BJ (cell line): Measurements from ENCODE around the gene ABTB1. TPM values are rescaled to one million over a fixed set of nuclear protein-coding genes. Genes with fewer than 3 reads are reported as not detected.

Source experiments
- CTCF ChIA-PET: fragments of 350-600 bp; formaldehyde crosslinking; extraction: SDS; loops from one replicate; lab custom pipeline; 2021; ENCODE audit warnings: antibody characterized with exemption, inconsistent platforms; lab: Yijun Ruan, JAX
- POLR2A ChIA-PET: fragments of 300-600 bp; sonication (Branson Sonifier 250); formaldehyde crosslinking; extraction: SDS; loops from one replicate; lab custom pipeline; 2021; ENCODE audit warnings: antibody characterized with exemption; lab: Charles Lee
- DNase-seq: peaks from one replicate; pipeline ENCODE4 v3.0.0-alpha.2; 2011; ENCODE audit warnings: low read depth
- H3K27me3 ChIP-seq: 2 replicates; pipeline ENCODE4 v1.6.0; 2011; ENCODE audit warnings: low read length; ENCODE audit not compliant: control insufficient read depth, insufficient read depth
- H3K36me3 ChIP-seq: 2 replicates; pipeline ENCODE4 v1.5.1; 2011; ENCODE audit warnings: low read length; ENCODE audit not compliant: control insufficient read depth, insufficient read depth
- H3K4me3 ChIP-seq: 2 replicates; pipeline ENCODE4 v1.5.1; 2011; ENCODE audit warnings: low read depth, mild to moderate bottlenecking, control low read depth, low read length
- CTCF ChIP-seq: IDR thresholded peaks from 2 replicates; pipeline ENCODE4 v1.5.1; 2011; ENCODE audit warnings: low read depth, mild to moderate bottlenecking, control low read depth, inconsistent platforms, low read length, moderate library complexity; ENCODE audit not compliant: insufficient read depth
- polyA plus RNA-seq: library from polyadenylated mRNA; depleted of rRNA; stranded (reverse); fragments of >200 nt; gene quantifications from 2 replicates; pipeline ENCODE4 v1.2.3, GENCODE V29; 2011

The ABTB1 gene
- polyA plus RNA-seq, 1 experiment = 46.5 TPM

GRCh38 chr3:127712881-127713771 is 40.4 kb downstream of the ABTB1 start:
- Histone ChIP-seq H3K4me3 (no peak overlapping the region), H3K27me3 (no peaks in the 10 kb centered on the region), H3K36me3 (peaks cover 9% of the 10 kb centered on the region)
- CTCF ChIA-PET = interaction anchor here (1.2 to 1.6 kb wide), 2 partner anchors 22 to 31 kb away, joined by 3 to 4 read pairs; no protein-coding TSS in a partner anchor
- POLR2A ChIA-PET = no interaction called here
- no peak for DNase-seq
- no peak for TF ChIP-seq CTCF

- no peaks in the 10 kb centered on the region for H3K27me3 ChIP-seq
- peaks cover 9% of the 10 kb centered on the region for H3K36me3 ChIP-seq
- ChIA-PET CTCF (interaction anchor here (1.2 kb wide), 1 partner anchor 30 kb away, joined by 4 read pairs; no protein-coding TSS in a partner anchor), POLR2A (no interaction called here)
- no peak for DNase-seq
- TF ChIP-seq CTCF = no peak
- H3K4me3 ChIP-seq = no peak overlapping the region
Measured at GRCh38 chr3:127714125-127714571, 41.4 kb downstream of the ABTB1 start.

GRCh38 chr3:127714866-127715265 is 42.1 kb downstream of the ABTB1 start:
- CTCF ChIA-PET = interaction anchor here (1.7 kb wide), 1 partner anchor 9 kb away, joined by 5 read pairs; no protein-coding TSS in a partner anchor

GRCh38 chr3:127715532-127715931 is 42.8 kb downstream of the ABTB1 start:
- Histone ChIP-seq H3K4me3 (no peak overlapping the region), H3K27me3 (no peaks in the 10 kb centered on the region), H3K36me3 (peaks cover 14% of the 10 kb centered on the region)
- TF ChIP-seq CTCF = no peak
- no peak for DNase-seq
- ChIA-PET CTCF (interaction anchor here (1.7 kb wide), 1 partner anchor 9 kb away, joined by 5 read pairs; no protein-coding TSS in a partner anchor), POLR2A (no interaction called here)

More at GRCh38 chr3:127714866-127715265, 42.1 kb downstream of the ABTB1 start:
- Histone ChIP-seq H3K36me3 (peaks cover 12% of the 10 kb centered on the region), H3K27me3 (no peaks in the 10 kb centered on the region), H3K4me3 (no peak overlapping the region)
- POLR2A ChIA-PET = no interaction called here
- DNase-seq = no peak
- TF ChIP-seq CTCF = no peak

GRCh38 chr3:127716384-127716783 is 43.6 kb downstream of the ABTB1 start:
- ChIA-PET POLR2A (no interaction called here), CTCF (interaction anchor here (1.6 to 1.7 kb wide), 2 partner anchors 10 to 20 kb away, joined by 4 to 5 read pairs; no protein-coding TSS in a partner anchor)
- Histone ChIP-seq H3K4me3 (no peak overlapping the region), H3K27me3 (no peaks in the 10 kb centered on the region; the same call in 1 of the 2 replicates), H3K36me3 (peaks cover 16% of the 10 kb centered on the region)
- no peak for DNase-seq
- no peak for TF ChIP-seq CTCF
